GM18870 (cell line): ENCODE measurements around the gene LIMS2.

Experiments
- ATAC-seq: cut with Tn5 transposase; IDR thresholded peaks from one replicate; pipeline ENCODE4 v1.9.1; 2021; ENCODE audit warnings: moderate library complexity; ENCODE audit not compliant: unreplicated experiment

Gene LIMS2

GRCh38 chr2:127624756-127625571 lies 50.4 kb downstream of the LIMS2 start:
- no peak for ATAC-seq

- no peak for ATAC-seq
Observed at GRCh38 chr2:127624320-127624755, 51.0 kb downstream of the LIMS2 start.

- no peak for ATAC-seq
Observed at GRCh38 chr2:127623388-127624319, 51.7 kb downstream of the LIMS2 start.

DNA sequence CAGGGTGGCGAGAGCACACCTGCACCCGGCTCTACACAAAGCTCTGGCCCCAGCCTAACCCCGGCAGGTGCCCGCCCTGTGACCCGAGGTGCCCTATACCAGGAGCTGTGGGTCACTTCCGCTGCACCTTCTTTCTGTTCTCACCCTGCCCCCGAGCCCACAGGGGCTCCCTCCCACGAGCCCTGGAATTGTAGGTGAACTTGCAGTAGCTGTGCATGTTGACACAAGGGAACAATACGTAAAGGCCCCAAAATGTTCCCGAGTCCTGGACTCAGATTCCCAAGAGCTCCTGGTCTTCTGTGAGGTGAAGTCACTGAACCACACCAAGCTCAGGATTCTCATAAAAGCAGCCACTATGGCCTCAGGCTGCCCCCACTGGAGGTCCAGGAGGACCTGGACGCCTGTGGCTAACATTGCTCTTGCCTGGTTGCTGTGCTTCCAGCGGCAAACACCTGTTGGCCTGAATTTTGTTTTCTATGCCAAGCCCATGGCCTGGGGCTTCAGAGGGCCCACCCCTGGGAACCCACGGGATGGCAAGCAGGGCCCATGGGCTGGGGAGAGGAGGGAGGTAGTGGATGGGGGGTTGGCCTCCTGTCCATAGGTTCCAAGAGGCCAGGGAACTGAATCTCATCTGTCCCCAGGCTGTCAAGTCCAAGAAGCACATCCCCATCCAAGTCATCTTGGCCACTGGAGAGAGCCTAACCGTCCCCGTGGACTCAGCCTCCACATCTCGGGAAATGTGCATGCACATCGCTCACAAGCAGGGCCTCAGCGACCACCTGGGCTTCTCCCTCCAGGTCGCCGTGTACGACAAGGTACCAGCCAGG lies 52.6 kb downstream of the LIMS2 start:
- ATAC-seq = no peak

DNA sequence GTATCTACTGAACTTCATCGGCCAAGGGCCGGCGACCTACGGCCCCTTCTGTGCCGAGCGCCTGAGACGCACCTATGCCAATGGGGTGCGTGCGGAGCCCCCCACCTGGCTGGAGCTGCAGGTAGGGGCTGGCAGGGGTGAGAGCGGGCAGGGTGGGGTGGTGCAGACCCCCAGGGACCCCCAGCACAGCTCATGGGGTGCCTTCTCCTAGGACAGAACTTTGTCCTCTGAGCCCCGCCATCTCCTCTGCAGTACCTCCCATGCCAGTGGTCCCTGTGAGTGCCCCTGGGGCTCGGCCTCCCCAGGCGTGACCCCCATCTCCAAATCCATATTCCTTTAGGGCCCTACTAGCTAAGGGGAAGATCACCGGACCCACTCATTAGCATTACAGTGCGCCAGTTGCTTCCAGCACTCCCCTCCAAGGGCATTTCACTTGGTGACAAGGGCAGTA lies 53.3 kb downstream of the LIMS2 start:
- ATAC-seq = no peak

DNA sequence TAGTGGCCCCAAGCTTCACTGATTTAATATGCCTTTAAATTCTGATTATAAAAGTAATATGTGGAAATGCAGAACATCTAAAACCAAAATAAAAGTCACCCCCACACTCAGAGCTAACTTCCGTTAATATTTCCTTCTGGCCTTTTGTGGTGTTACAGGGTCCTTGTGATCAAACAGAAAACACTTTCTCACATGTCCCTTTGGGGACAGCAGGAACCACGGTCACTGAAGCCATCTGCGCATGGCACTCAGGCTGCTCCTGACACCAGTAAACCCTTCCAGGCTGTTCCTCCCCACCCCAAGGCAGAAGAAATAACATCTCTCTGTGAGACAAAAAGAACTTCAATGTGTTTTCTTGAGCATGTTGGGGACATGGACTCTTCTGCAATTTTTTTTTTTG lies 54.5 kb downstream of the LIMS2 start:
- no peak for ATAC-seq

GRCh38 chr2:127619877-127620705 lies 55.2 kb downstream of the LIMS2 start:
- ATAC-seq = no peak

DNA sequence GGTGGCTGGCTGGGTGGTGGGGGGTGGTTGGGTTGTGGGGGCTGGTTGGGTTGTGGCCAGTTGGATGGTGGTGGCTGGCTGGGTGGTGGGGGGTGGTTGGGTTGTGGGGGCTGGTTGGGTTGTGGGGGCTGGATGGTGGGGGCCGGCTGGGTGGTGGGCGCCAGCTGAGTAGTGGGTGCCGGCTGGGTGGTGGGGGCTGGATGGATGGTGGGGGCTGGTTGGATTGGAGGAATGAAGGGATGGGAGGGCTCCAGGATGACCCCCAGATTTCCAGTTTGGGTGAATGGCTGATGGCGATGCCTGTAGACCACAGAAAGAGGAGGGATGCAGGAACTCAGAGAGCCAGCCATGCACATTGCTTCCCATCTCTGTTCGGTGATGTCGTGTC lies 56.1 kb downstream of the LIMS2 start:
- no peak for ATAC-seq

DNA sequence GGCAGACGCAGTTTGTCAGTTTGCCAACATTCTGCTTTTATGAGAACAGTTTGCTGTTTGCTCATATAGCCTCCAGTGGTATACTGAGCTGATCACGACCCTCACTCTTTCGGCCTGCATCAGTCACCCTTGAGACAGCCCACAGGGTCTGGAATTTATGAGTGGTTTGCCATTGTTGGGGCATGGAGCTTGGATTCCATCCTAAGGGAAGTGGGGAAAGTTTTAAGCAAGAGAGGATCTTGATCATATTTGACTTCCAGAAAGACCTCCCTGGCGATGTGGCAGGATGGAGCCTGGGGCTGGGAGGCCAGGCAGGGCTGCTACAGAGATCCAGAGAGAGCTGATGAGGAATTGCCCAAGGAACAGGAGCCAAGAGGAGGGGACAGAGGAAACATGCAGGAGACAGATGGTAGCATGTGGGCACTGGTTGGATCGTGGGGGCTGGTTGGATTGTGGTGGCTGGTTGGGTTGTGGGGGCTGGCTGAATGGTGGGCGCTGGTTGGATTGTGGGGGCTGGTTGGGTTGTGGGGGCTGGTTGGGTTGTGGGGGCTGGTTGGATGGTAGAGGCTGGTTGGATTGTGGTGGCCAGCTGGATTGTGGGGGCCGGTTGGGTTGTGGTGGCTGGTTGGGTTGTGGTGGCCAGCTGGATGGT lies 56.7 kb downstream of the LIMS2 start:
- no peak for ATAC-seq

DNA sequence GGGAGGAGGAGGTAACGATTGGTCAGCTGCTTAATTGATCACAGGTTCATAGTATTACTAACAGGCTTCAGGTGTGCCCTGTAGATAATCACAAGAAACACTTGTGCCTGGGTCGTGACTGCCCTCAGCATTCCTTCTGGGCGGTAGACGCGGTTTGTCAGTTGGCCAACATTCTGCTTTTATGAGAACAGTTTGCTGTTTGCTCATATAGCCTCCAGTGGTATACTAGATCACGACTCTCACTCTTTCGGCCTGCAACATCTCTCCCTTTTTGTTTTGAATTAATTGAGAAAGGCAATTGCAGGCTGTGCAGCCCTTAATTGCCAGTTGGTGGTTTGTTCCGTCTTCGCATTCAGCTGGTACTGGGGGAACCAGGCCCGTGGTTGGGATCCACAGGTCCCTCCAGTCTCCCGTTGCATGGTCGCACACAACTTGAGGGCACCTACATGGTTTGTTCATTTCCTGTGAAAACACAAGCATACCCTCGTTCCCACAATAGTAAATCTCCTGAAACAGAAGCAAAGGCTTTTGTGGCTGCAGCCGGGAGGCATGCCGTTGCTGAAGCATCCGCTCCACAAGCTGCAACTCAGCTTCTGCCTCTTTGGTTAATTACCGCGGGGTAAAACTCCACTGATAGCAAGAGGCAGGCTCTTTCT lies 59.7 kb downstream of the LIMS2 start:
- ATAC-seq = no peak

DNA sequence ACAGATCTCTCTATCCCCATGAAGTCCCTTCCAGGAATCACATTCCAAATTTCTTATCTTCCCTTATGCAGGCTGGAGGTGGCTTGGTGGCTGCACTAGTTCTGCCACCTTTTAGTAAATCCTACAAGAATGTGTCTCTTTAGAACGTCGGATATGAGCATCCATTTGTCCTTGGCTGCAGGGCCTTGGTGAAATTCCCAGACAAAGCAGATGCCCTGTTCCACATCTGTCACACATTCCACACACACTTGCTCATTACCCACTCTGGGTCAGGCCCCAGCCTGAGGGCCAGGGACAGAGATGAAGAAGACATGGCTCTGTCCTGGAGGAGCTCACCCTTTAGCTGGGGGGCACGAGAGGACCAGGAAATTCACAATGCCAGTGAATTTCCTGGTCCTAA lies 60.6 kb downstream of the LIMS2 start:
- no peak for ATAC-seq

DNA sequence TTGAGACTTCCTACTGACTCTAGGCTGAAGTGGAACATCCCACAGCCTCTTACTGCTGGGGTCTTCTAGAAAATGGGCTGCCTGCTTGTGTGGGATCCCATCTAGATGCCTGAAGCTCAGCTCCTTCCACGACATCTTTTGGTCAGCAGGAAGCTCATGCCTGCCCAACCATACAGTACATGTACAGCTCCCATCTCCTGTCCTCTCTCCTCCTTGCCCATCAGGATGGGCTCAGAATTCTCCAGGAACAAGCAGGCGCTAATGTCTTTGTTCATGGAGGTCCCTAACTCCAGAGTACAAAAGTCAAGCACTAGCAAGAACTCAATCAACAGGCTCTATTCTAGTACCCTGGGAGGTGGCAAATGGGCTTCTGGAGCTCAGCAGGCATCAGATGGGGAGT lies 61.1 kb downstream of the LIMS2 start:
- ATAC-seq = no peak

DNA sequence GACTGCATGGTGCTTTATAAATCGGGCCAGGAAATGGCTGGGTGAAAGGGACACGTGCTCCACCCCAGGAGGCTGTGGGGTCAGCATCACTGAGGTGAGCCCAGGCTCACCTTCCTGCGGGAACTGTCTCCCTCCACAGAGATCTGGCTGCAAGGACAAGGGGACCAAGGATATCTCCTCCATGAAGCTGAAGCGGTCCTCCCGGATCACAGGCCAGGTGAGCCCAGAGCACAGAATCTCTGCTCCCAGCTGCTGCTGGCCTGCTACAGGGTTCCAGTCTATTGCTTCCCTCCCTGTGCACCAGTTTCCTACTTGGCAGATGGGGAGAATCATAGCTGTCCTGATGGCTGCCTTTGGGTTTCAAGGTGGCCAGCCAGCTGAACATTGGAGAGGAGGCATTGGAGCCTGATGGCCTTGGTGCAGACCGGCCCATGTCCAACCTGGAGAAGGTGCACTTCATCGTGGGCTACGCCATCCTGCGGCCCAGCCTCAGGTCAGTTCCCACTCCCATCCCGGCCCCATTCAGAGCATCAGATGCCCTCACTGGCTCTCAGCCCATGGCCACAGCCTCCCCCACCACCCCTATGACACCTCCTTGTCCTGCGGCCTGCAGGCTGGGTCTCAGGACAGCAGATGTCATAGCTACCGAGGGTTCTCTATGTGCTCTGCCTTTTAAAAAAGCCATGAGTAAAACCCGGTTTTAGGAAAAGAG lies 63.1 kb downstream of the LIMS2 start:
- ATAC-seq = no peak

DNA sequence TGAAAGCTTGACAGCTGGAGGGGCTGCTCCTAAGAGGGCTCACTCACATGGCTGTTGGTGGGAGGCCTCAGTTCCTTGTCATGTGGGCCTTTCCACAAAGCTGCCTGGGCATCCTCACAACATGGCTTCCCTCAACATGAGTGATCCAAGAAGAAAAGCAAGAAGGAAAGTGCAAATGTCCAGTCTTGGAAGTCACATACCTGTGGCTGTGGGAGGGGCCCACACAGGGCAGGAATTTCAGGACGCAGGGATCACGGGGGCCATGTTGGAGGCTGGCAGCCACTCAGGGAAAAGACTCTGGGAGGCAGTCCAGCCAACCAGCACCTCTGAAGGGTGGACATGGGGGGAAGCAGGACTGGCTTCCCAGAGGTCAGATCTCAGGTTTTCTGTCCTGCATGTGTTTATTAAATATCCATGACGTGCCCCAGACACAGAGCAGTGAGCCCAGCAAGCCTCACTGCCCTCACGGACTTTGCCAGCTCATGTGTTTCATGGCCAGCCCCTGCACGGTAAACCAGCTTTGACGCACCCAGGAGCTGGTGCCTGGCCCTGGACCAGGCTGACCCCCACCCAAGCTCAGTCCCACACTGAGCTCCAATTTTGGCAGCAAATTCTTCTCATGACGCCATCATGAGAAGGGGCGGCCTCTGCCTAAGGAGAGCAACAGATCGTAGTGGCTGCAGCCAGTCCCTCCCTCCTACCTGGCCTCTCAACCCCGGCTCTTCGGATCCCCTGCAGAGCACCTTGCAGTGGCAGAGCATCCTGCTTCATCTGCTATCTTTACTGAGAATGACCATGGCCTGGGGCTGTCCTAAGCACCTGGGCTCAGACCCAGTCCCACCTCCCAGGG lies 64.0 kb downstream of the LIMS2 start:
- no peak for ATAC-seq

DNA sequence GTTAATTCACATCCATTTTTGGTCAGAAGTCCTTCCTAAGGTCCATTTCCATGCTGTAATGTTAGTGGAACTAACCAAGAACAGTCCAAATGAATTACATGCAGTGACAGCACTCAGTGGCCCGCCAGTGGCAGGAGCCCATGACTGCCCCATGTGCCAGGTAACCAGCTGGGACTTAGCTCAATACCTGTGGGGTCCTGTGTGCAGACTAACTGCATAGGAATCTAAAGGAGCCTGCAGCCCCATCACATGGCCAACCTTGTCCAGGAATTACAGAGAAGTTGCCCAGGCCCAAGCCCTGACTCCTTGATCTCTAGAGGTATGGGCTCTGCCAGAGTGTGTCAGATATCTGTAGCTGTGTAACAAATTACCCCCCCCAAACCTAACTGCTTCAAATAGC lies 64.8 kb downstream of the LIMS2 start:
- ATAC-seq = no peak

- ATAC-seq = no peak
Observed at GRCh38 chr2:127609818-127610217, 65.5 kb downstream of the LIMS2 start.

DNA sequence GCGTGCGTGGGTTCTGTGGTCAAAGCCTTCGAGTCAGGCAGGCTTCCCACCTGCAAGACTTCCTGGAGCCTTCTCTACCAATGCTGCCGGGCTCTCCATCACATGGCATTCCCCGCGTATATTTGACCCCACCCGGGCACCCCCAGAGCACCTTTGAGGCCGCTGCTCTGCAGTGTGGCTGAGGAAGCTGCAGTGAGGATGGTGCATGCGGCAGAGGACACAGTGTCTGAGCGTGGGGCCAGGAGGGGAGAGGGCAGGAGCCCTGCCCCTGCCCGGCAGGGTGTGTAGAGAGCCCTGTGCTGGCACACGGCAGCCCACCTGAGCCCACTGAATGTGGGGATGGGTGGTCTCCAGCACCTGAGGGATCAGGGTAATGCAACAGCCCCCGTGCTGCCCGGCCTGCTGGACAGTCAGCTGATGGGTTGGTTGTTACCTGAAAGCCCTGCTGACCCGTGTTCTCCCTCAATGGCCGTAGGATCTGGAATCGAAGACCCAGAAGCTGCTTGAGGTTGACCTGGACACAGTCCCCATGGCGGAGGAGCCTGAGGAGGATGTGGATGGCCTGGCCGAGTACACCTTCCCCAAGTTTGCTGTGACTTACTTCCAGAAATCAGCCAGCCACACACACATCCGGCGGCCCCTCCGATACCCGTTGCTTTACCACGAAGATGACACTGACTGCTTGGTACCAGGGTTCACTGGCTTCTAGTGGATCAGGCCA lies 66.1 kb downstream of the LIMS2 start:
- ATAC-seq = no peak
